NCI-H460 (cell line): ENCODE data around the gene KCNJ1. TPM values are rescaled to one million over a fixed set of nuclear protein-coding genes. Genes with fewer than 3 reads are reported as not detected.

ENCODE experiments used
- DNase-seq: peaks from one replicate; pipeline ENCODE4 v3.0.0-alpha.2; 2016; ENCODE audit warnings: low read depth; ENCODE audit errors: extremely low read depth
- total RNA-seq: library from RNA; depleted of rRNA; stranded (reverse); fragments of >200 nt; shearing (Covaris generic); gene quantifications from 2 replicates; pipeline ENCODE4 v1.2.3, GENCODE V29; 2014

The KCNJ1 gene
- total RNA-seq, 1 experiment from 2014 or later = not detected

GRCh38 chr11:128854841-128855240 lies 12.3 kb downstream of the KCNJ1 start:
- DNase-seq = no peak

- DNase-seq = no peak
Measured at GRCh38 chr11:128853559-128853958, 13.5 kb downstream of the KCNJ1 start.

- DNase-seq = no peak
Measured at GRCh38 chr11:128852327-128853023, 14.6 kb downstream of the KCNJ1 start.

- peak; percentile 15 for DNase-seq
Measured at GRCh38 chr11:128848815-128849455, 18.2 kb downstream of the KCNJ1 start.

GRCh38 chr11:128846985-128847384 lies 20.1 kb downstream of the KCNJ1 start:
- DNase-seq = no peak

- DNase-seq = no peak
Measured at GRCh38 chr11:128845334-128845780, 21.7 kb downstream of the KCNJ1 start.

GRCh38 chr11:128843198-128843785 lies 23.8 kb downstream of the KCNJ1 start:
- no peak for DNase-seq

GRCh38 chr11:128841461-128842072 lies 25.5 kb downstream of the KCNJ1 start:
- DNase-seq = no peak

- no peak for DNase-seq
Measured at GRCh38 chr11:128840783-128841182, 26.3 kb downstream of the KCNJ1 start.

GRCh38 chr11:128840137-128840536 lies 27.0 kb downstream of the KCNJ1 start:
- no peak for DNase-seq

- no peak for DNase-seq
Measured at GRCh38 chr11:128839081-128839480, 28.0 kb downstream of the KCNJ1 start.

GRCh38 chr11:128837627-128838026 lies 29.5 kb downstream of the KCNJ1 start:
- no peak for DNase-seq

GRCh38 chr11:128835741-128836430 lies 31.2 kb downstream of the KCNJ1 start:
- no peak for DNase-seq

- no peak for DNase-seq
Measured at GRCh38 chr11:128834157-128834556, 32.9 kb downstream of the KCNJ1 start.

- no peak for DNase-seq
Measured at GRCh38 chr11:128832121-128832497, 35.0 kb downstream of the KCNJ1 start.

- peak; percentile 67 for DNase-seq
Measured at GRCh38 chr11:128831174-128832120, 35.6 kb downstream of the KCNJ1 start.

- DNase-seq = no peak
Measured at GRCh38 chr11:128830290-128831173, 36.6 kb downstream of the KCNJ1 start.

GRCh38 chr11:128828350-128828749 lies 38.7 kb downstream of the KCNJ1 start:
- DNase-seq = no peak
